ENCODE results near the gene HOXA3.

Gene HOXA3

GRCh38 chr7:27111042-27111750 lies 41.2 kb downstream of the HOXA3 start:
- ATAC-seq = no peak

GRCh38 chr7:27110186-27111031 lies 42.0 kb downstream of the HOXA3 start:
- TF ChIP-seq ARNTL (CRISPR knock-in tag; IDR thresholded peaks at IDR 0.05; ENCODE audit: borderline replicate concordance, low read depth) (no peak), ZNF565 (CRISPR knock-in tag; conservative IDR thresholded peaks at IDR 0.05; ENCODE audit: low read depth) (no peak), ZNF8 (CRISPR knock-in tag; IDR thresholded peaks at IDR 0.05) (no peak), POU6F1 (CRISPR knock-in tag; IDR thresholded peaks at IDR 0.05; ENCODE audit: borderline replicate concordance, low read depth) (no peak), CSDC2 (CRISPR knock-in tag; IDR thresholded peaks at IDR 0.05) (no peak), CSRNP3 (CRISPR knock-in tag; IDR thresholded peaks at IDR 0.05) (no peak), ZFP3 (CRISPR knock-in tag; IDR thresholded peaks at IDR 0.05) (no peak), GLIS3 (CRISPR knock-in tag; IDR thresholded peaks at IDR 0.05) (no peak), ESRRG (CRISPR knock-in tag; IDR thresholded peaks at IDR 0.05) (no peak), PATZ1 (CRISPR knock-in tag; IDR thresholded peaks at IDR 0.05; ENCODE audit: borderline replicate concordance) (no peak), PPARA (CRISPR knock-in tag; IDR thresholded peaks at IDR 0.05; ENCODE audit: borderline replicate concordance) (no peak), SNAI2 (CRISPR knock-in tag; IDR thresholded peaks at IDR 0.05) (no peak), BACH2 (CRISPR knock-in tag; IDR thresholded peaks at IDR 0.05; ENCODE audit: borderline replicate concordance) (no peak)

More at GRCh38 chr7:27111042-27111750, 41.2 kb downstream of the HOXA3 start:
- no peak for TF ChIP-seq ZC3H10 (CRISPR knock-in tag; IDR thresholded peaks at IDR 0.05)
- TF ChIP-seq SNAI2 (CRISPR knock-in tag; IDR thresholded peaks at IDR 0.05) = no peak
- TF ChIP-seq GLIS3 (CRISPR knock-in tag; IDR thresholded peaks at IDR 0.05) = no peak
- TF ChIP-seq ZNF8 (CRISPR knock-in tag; IDR thresholded peaks at IDR 0.05) = no peak
- no peak for TF ChIP-seq TSHZ2 (CRISPR knock-in tag; IDR thresholded peaks at IDR 0.05)
- no peak for TF ChIP-seq ESRRG (CRISPR knock-in tag; IDR thresholded peaks at IDR 0.05)
- TF ChIP-seq ZFP30 (CRISPR knock-in tag; IDR thresholded peaks at IDR 0.05) = no peak
- no peak for TF ChIP-seq PATZ1 (CRISPR knock-in tag; IDR thresholded peaks at IDR 0.05; ENCODE audit: borderline replicate concordance)

GRCh38 chr7:27109466-27110185 lies 42.8 kb downstream of the HOXA3 start:
- ATAC-seq = no peak
- no peak for TF ChIP-seq CSRNP3 (CRISPR knock-in tag; IDR thresholded peaks at IDR 0.05)
- no peak for TF ChIP-seq OSR1 (CRISPR knock-in tag; IDR thresholded peaks at IDR 0.05)
- TF ChIP-seq ZFP3 (CRISPR knock-in tag; IDR thresholded peaks at IDR 0.05) = no peak
- TF ChIP-seq ZC3H10 (CRISPR knock-in tag; IDR thresholded peaks at IDR 0.05) = no peak
- no peak for TF ChIP-seq ISL1 (CRISPR knock-in tag; IDR thresholded peaks at IDR 0.05)
- TF ChIP-seq CSDC2 (CRISPR knock-in tag; IDR thresholded peaks at IDR 0.05) = no peak
- no peak for TF ChIP-seq ZFP30 (CRISPR knock-in tag; IDR thresholded peaks at IDR 0.05)
- no peak for TF ChIP-seq TOX (CRISPR knock-in tag; IDR thresholded peaks at IDR 0.05; ENCODE audit: borderline replicate concordance)
- TF ChIP-seq GLIS3 (CRISPR knock-in tag; IDR thresholded peaks at IDR 0.05) = no peak
- no peak for TF ChIP-seq ZNF565 (CRISPR knock-in tag; conservative IDR thresholded peaks at IDR 0.05; ENCODE audit: low read depth)
- TF ChIP-seq POU6F1 (CRISPR knock-in tag; IDR thresholded peaks at IDR 0.05; ENCODE audit: borderline replicate concordance, low read depth) = no peak

More at GRCh38 chr7:27110186-27111031, 42.0 kb downstream of the HOXA3 start:
- ATAC-seq = no peak
